Activated naive CD8-positive, alpha-beta T cell treated with anti-CD3 and anti-CD28 coated beads for 36 hours (primary cell): ENCODE results near the gene DAZL. TPM values are rescaled to one million over a fixed set of nuclear protein-coding genes. Genes with fewer than 3 reads are reported as not detected.
"Not testable (repeated sequence)": the region's sequence is repeated elsewhere in the genome, so short reads cannot be mapped to it uniquely, and the experiment has no call there.

Source experiments
- DNase-seq: peaks from one replicate; pipeline ENCODE4 v3.0.0; 2021
- H3K27ac Mint-ChIP-seq: one replicate; pipeline ENCODE4 v1.8.0; 2022; ENCODE audit warnings: mild to moderate bottlenecking, moderate library complexity, mixed read lengths
- H3K27me3 Mint-ChIP-seq: one replicate; pipeline ENCODE4 v1.8.0; 2022; ENCODE audit warnings: mild to moderate bottlenecking, mixed read lengths
- H3K36me3 Mint-ChIP-seq: one replicate; pipeline ENCODE4 v1.8.0; 2021; ENCODE audit warnings: mild to moderate bottlenecking, mixed read lengths
- H3K4me1 Mint-ChIP-seq: one replicate; pipeline ENCODE4 v1.8.0; 2021; ENCODE audit warnings: mixed read lengths
- H3K4me3 Mint-ChIP-seq: one replicate; pipeline ENCODE4 v1.8.0; 2022; ENCODE audit warnings: mild to moderate bottlenecking, moderate library complexity, mixed read lengths
- H3K9me3 Mint-ChIP-seq: one replicate; pipeline ENCODE4 v1.8.0; 2022; ENCODE audit warnings: mixed read lengths
- total RNA-seq, 2 experiments: library from RNA; stranded (reverse); gene quantifications; one replicate each; pipeline ENCODE4 v1.2.3, GENCODE V29; 2021

The DAZL gene
- total RNA-seq, result not detected

GRCh38 chr3:16604887-16605602, at the start of gene DAZL:
Gene DAZL, minus strand, starts transcription at chr3:16605423. Its CDS starts 218 bp downstream, at chr3:16605205.
- Mint-ChIP-seq H3K9me3 (no peaks in the 10 kb centered on the region), H3K27ac (no peak within 1 kb of the TSS), H3K36me3 (no peaks in the 10 kb centered on the region), H3K27me3 (peaks cover 8% of the 10 kb centered on the region), H3K4me1 (peaks cover 5% of the 10 kb centered on the region), H3K4me3 (no peak within 1 kb of the TSS)
- no peak for DNase-seq

GRCh38 chr3:16654976-16655375, 49.8 kb upstream of the DAZL start:
- H3K36me3 Mint-ChIP-seq, result no peaks in the 10 kb centered on the region
- no peak for DNase-seq
- no peak overlapping the region for H3K4me3 Mint-ChIP-seq
- H3K27me3 Mint-ChIP-seq, result no peaks in the 10 kb centered on the region
- H3K4me1 Mint-ChIP-seq, result no peaks in the 10 kb centered on the region
- H3K27ac Mint-ChIP-seq, result no peak overlapping the region
- H3K9me3 Mint-ChIP-seq, result no peaks in the 10 kb centered on the region

- H3K9me3 Mint-ChIP-seq, result no peaks in the 10 kb centered on the region
- no peak overlapping the region for H3K4me3 Mint-ChIP-seq
- DNase-seq, result no peak
- no peak overlapping the region for H3K27ac Mint-ChIP-seq
- H3K27me3 Mint-ChIP-seq, result no peaks in the 10 kb centered on the region
- no peaks in the 10 kb centered on the region for H3K4me1 Mint-ChIP-seq
- no peaks in the 10 kb centered on the region for H3K36me3 Mint-ChIP-seq
Observed at GRCh38 chr3:16653712-16654111, 48.5 kb upstream of the DAZL start.

GRCh38 chr3:16647668-16648067, 42.4 kb upstream of the DAZL start:
- Mint-ChIP-seq H3K27ac (no peak overlapping the region), H3K27me3 (no peaks in the 10 kb centered on the region), H3K36me3 (no peaks in the 10 kb centered on the region), H3K4me3 (no peak overlapping the region), H3K4me1 (no peaks in the 10 kb centered on the region), H3K9me3 (no peaks in the 10 kb centered on the region)
- no peak for DNase-seq

- Mint-ChIP-seq H3K27me3 (peaks cover 2% of the 10 kb centered on the region), H3K4me3 (no peak overlapping the region), H3K4me1 (no peaks in the 10 kb centered on the region), H3K36me3 (no peaks in the 10 kb centered on the region), H3K27ac (no peak overlapping the region), H3K9me3 (no peaks in the 10 kb centered on the region)
- DNase-seq, result no peak
Observed at GRCh38 chr3:16639806-16640205, 34.6 kb upstream of the DAZL start.

GRCh38 chr3:16633948-16634347, 28.7 kb upstream of the DAZL start:
- Mint-ChIP-seq H3K27me3 (peaks cover 3% of the 10 kb centered on the region), H3K4me1 (no peaks in the 10 kb centered on the region), H3K27ac (no peak overlapping the region), H3K36me3 (no peaks in the 10 kb centered on the region), H3K9me3 (no peaks in the 10 kb centered on the region), H3K4me3 (no peak overlapping the region)
- no peak for DNase-seq

GRCh38 chr3:16632395-16632794, 27.2 kb upstream of the DAZL start:
- peaks cover 3% of the 10 kb centered on the region for H3K27me3 Mint-ChIP-seq
- no peak overlapping the region for H3K4me3 Mint-ChIP-seq

GRCh38 chr3:16618721-16619120, 13.5 kb upstream of the DAZL start:
- no peaks in the 10 kb centered on the region for H3K27me3 Mint-ChIP-seq
- no peak overlapping the region for H3K27ac Mint-ChIP-seq
- peaks cover 4% of the 10 kb centered on the region for H3K36me3 Mint-ChIP-seq
- no peaks in the 10 kb centered on the region for H3K4me1 Mint-ChIP-seq
- H3K9me3 Mint-ChIP-seq, result peaks cover 12% of the 10 kb centered on the region
- H3K4me3 Mint-ChIP-seq, result no peak overlapping the region
- no peak for DNase-seq

More at GRCh38 chr3:16632395-16632794, 27.2 kb upstream of the DAZL start:
- Mint-ChIP-seq H3K9me3 (no peaks in the 10 kb centered on the region), H3K4me1 (no peaks in the 10 kb centered on the region), H3K27ac (no peak overlapping the region), H3K36me3 (no peaks in the 10 kb centered on the region)
- no peak for DNase-seq

GRCh38 chr3:16617155-16617554, 11.9 kb upstream of the DAZL start:
- not testable (repeated sequence) for H3K27ac Mint-ChIP-seq, H3K27me3 Mint-ChIP-seq, H3K4me1 Mint-ChIP-seq

GRCh38 chr3:16616083-16616482, 10.9 kb upstream of the DAZL start:
- no peak for DNase-seq
- Mint-ChIP-seq H3K9me3 (peaks cover 12% of the 10 kb centered on the region), H3K27ac (no peak overlapping the region), H3K36me3 (peaks cover 4% of the 10 kb centered on the region), H3K4me3 (no peak overlapping the region), H3K4me1 (no peaks in the 10 kb centered on the region), H3K27me3 (no peaks in the 10 kb centered on the region)

More at GRCh38 chr3:16617155-16617554, 11.9 kb upstream of the DAZL start:
- H3K4me3 Mint-ChIP-seq, DNase-seq, H3K36me3 Mint-ChIP-seq: not testable (repeated sequence)
- H3K9me3 Mint-ChIP-seq, result peaks cover 12% of the 10 kb centered on the region

- H3K4me3 Mint-ChIP-seq, result no peak overlapping the region
- DNase-seq, result no peak
- no peak overlapping the region for H3K27ac Mint-ChIP-seq
- H3K36me3 Mint-ChIP-seq, result peaks cover 4% of the 10 kb centered on the region
- no peaks in the 10 kb centered on the region for H3K4me1 Mint-ChIP-seq
- no peaks in the 10 kb centered on the region for H3K27me3 Mint-ChIP-seq
- peaks cover 12% of the 10 kb centered on the region for H3K9me3 Mint-ChIP-seq
Observed at GRCh38 chr3:16614033-16615031, 9.1 kb upstream of the DAZL start.

GRCh38 chr3:16609927-16610580, 4.8 kb upstream of the DAZL start:
- no peak overlapping the region for H3K4me3 Mint-ChIP-seq
- H3K9me3 Mint-ChIP-seq, result no peaks in the 10 kb centered on the region
- H3K4me1 Mint-ChIP-seq, result peaks cover 5% of the 10 kb centered on the region
- H3K27me3 Mint-ChIP-seq, result no peaks in the 10 kb centered on the region
- no peak for DNase-seq
- no peak overlapping the region for H3K27ac Mint-ChIP-seq
- H3K36me3 Mint-ChIP-seq, result no peaks in the 10 kb centered on the region

- Mint-ChIP-seq H3K4me1 (peaks cover 5% of the 10 kb centered on the region), H3K36me3 (no peaks in the 10 kb centered on the region), H3K4me3 (no peak overlapping the region), H3K9me3 (no peaks in the 10 kb centered on the region), H3K27me3 (no peaks in the 10 kb centered on the region), H3K27ac (no peak overlapping the region)
- DNase-seq, result no peak
Observed at GRCh38 chr3:16608816-16609215, 3.6 kb upstream of the DAZL start.

GRCh38 chr3:16607718-16608117, 2.5 kb upstream of the DAZL start:
- peaks cover 5% of the 10 kb centered on the region for H3K4me1 Mint-ChIP-seq
- no peak for DNase-seq
- H3K36me3 Mint-ChIP-seq, result no peaks in the 10 kb centered on the region
- H3K27ac Mint-ChIP-seq, result no peak overlapping the region
- no peaks in the 10 kb centered on the region for H3K9me3 Mint-ChIP-seq
- no peaks in the 10 kb centered on the region for H3K27me3 Mint-ChIP-seq
- H3K4me3 Mint-ChIP-seq, result no peak overlapping the region

GRCh38 chr3:16606398-16606797, 1.2 kb upstream of the DAZL start:
- Mint-ChIP-seq H3K9me3 (no peaks in the 10 kb centered on the region), H3K27me3 (no peaks in the 10 kb centered on the region), H3K27ac (no peak overlapping the region), H3K36me3 (no peaks in the 10 kb centered on the region), H3K4me3 (no peak overlapping the region), H3K4me1 (peaks cover 5% of the 10 kb centered on the region)
- no peak for DNase-seq
